ENCODE measurements around the gene TEX53. TPM values are rescaled to one million over a fixed set of nuclear protein-coding genes. Genes with fewer than 3 reads are reported as not detected.

TEX53 gene
- total and polyA plus RNA-seq, 9 donors, result not detected

DNA sequence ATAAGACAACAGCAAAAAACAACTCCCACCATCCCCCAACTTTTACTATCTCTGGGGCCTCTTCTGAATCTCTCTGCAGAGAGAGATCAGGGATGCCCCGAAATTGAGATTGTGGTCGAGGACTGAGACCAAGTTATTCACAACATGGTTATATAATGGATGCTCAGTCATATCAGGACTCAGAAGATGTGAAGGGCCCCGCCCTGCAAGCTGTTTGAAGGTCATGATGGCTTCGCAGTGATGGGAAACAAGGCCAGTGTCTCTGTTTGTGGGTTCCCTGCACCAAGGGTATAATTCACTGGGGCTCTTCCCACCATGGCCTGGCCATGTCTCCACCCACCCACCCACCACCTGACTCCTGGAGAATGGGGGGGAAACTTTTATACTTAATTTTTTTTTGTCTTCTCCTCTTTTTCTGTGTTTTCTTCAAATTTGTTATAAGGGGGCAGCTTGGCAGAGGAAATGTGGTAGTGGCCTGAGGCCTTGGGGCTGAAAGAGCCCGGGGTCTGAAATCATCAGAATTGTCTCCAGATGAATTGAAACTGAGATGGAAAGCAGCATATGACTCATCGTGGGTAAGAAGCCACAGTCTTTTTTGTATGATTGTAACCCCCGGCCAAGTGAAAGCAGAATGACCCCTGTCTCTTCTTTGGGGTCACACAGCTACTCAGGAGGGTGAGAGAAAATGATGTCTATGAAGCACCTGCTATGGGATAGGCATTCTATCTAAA, 39.4 kb upstream of the TEX53 start:
- Histone ChIP-seq H3K27me3 (no peaks in the 10 kb centered on the region), H3K4me1 (ENCODE audit: insufficient read depth) (no peaks in the 10 kb centered on the region), H3K27ac (no peak overlapping the region), H3K9me3 (no peaks in the 10 kb centered on the region), H3K36me3 (no peaks in the 10 kb centered on the region), H3K4me3 (no peak overlapping the region)
- no peak for DNase-seq
- 72 to 78% (median 77%) methylated on average over 7 of the region's 7 CpGs for WGBS, 3 donors
- intact Hi-C loops (cut with DNase I), result loop anchor here in 1 of 4 donors (10.0 kb wide), 1 partner anchor 58 kb away; no protein-coding TSS in a partner anchor
- TF ChIP-seq, protein P1, sequence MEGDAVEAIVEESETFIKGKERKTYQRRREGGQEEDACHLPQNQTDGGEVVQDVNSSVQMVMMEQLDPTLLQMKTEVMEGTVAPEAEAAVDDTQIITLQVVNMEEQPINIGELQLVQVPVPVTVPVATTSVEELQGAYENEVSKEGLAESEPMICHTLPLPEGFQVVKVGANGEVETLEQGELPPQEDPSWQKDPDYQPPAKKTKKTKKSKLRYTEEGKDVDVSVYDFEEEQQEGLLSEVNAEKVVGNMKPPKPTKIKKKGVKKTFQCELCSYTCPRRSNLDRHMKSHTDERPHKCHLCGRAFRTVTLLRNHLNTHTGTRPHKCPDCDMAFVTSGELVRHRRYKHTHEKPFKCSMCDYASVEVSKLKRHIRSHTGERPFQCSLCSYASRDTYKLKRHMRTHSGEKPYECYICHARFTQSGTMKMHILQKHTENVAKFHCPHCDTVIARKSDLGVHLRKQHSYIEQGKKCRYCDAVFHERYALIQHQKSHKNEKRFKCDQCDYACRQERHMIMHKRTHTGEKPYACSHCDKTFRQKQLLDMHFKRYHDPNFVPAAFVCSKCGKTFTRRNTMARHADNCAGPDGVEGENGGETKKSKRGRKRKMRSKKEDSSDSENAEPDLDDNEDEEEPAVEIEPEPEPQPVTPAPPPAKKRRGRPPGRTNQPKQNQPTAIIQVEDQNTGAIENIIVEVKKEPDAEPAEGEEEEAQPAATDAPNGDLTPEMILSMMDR (IDR thresholded peaks at IDR 0.05), result no peak
- no peak for TF ChIP-seq POLR2A (IDR thresholded peaks at IDR 0.05)
- TF ChIP-seq EP300 (IDR thresholded peaks at IDR 0.05), result no peak

DNA sequence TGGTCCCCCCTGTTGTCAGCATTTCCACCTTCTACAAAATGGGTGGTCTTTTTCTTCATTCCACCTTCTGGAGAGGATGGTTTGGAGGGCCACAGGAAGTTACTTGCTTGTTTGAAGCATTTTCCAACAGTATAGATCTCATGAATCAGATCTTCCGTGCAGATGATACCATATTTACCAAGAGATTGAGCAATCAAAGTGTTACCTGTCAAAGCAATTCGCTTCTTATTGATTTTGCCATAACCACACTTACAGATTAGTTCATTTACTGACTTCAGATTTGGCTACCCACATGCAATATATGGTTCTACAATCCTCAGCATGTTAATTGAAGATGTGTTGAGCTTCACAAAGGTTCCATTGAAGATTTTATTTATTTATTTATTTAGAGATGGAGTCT, 38.3 kb upstream of the TEX53 start:
- Histone ChIP-seq H3K4me3 (no peak overlapping the region), H3K4me1 (ENCODE audit: insufficient read depth) (no peaks in the 10 kb centered on the region), H3K27ac (no peak overlapping the region), H3K9me3 (no peaks in the 10 kb centered on the region), H3K27me3 (no peaks in the 10 kb centered on the region), H3K36me3 (no peaks in the 10 kb centered on the region)
- 87 to 92% (median 91%) methylated on average over 2 of the region's 2 CpGs for WGBS, 3 donors
- no peak for TF ChIP-seq POLR2A (IDR thresholded peaks at IDR 0.05)
- TF ChIP-seq, protein P1 (IDR thresholded peaks at IDR 0.05), result no peak
- TF ChIP-seq EP300 (IDR thresholded peaks at IDR 0.05), result no peak
- no peak for DNase-seq
- intact Hi-C loops (cut with DNase I), result loop anchor here in 1 of 4 donors (10.0 kb wide), 1 partner anchor 59 kb away; no protein-coding TSS in a partner anchor

DNA sequence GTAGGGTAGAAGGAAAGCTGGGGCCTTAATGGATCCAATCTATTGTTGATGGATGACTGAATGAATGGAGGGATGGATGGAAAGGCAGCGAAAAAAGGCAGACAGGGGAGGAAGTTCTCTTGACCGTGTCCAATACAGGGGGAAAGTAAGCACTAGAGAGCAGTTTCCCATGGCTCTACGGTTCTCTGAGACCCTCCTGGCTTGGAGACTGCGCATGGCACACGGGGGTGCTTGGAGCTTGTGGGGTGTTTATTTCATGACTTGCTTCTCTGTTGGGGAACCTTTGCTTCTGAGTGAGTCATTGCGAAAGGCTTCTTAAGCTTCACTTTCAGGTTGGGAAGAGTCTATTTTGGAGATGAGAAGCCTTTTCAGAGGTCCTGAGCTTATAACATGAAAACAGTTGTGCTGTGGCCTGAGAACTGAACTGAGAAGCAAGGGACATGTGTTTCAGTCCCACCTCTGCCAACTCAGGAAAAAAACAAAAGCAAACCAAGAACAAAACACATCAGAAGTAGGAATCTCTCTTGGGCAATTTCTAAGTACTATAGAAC, 37.2 kb upstream of the TEX53 start:
- TF ChIP-seq, protein P1 (IDR thresholded peaks at IDR 0.05), result no peak
- Histone ChIP-seq H3K4me1 (ENCODE audit: insufficient read depth) (no peaks in the 10 kb centered on the region), H3K27me3 (no peaks in the 10 kb centered on the region), H3K9me3 (no peaks in the 10 kb centered on the region), H3K27ac (no peak overlapping the region), H3K4me3 (no peak overlapping the region), H3K36me3 (no peaks in the 10 kb centered on the region)
- 84 to 89% (median 86%) methylated on average over 6 of the region's 6 CpGs for WGBS, 3 donors
- intact Hi-C loops (cut with DNase I), result loop anchor here in 1 of 4 donors (10.0 kb wide), 1 partner anchor 60 kb away; no protein-coding TSS in a partner anchor
- DNase-seq, result no peak

DNA sequence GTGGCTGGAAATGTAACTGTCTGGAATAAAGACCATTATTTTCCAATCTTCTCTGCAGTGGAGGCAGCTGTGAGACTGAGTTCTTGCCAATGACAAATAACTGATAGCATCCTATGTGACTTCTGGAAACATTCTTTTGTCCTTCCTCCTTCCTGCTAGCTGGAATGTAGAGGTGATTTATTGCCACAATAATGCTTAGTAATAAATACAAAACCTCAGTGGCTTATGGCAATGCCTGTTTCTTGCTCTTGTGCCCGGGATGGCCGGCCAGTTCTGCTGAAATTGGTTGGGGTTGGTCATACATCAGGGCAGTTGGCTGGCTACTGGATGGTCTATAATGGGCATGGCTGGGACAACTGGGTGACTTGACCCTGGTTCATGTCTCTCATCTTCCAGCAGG, 36.5 kb upstream of the TEX53 start:
- DNase-seq, result no peak
- Histone ChIP-seq H3K36me3 (no peaks in the 10 kb centered on the region), H3K27ac (no peak overlapping the region), H3K27me3 (no peaks in the 10 kb centered on the region), H3K4me3 (no peak overlapping the region), H3K4me1 (ENCODE audit: insufficient read depth) (no peaks in the 10 kb centered on the region), H3K9me3 (no peaks in the 10 kb centered on the region)
- WGBS, 3 donors, result 50 to 55% (median 54%) methylated on average over 2 of the region's 2 CpGs
- intact Hi-C loops (cut with DNase I), result loop anchor here in 1 of 4 donors (10.0 kb wide), 1 partner anchor 61 kb away; no protein-coding TSS in a partner anchor
- no peak for TF ChIP-seq POLR2A (IDR thresholded peaks at IDR 0.05)
- TF ChIP-seq EP300 (IDR thresholded peaks at IDR 0.05), result no peak
- TF ChIP-seq, protein P1 (IDR thresholded peaks at IDR 0.05), result no peak

Data from ovary (tissue), 9 donors.